HepG2 (cell line): Measurements from ENCODE around the gene SPATC1L. TPM values are rescaled to one million over a fixed set of nuclear protein-coding genes. Genes with fewer than 3 reads are reported as not detected.

ENCODE experiments used
- ATAC-seq: fragments of 200-7000 bp; cut with Tn5 transposase; 3 replicates; pipeline ENCODE4 v1.9.1; 2020; ENCODE audit warnings: mild to moderate bottlenecking, moderate library complexity
- BruUV-seq: library from RNA; stranded (reverse); fragments of 400-500 nt; replicated peaks from 2 replicates; lab custom pipeline; 2021; lab: Mats Ljungman, UMichigan
- CTCF ChIA-PET: fragments of 300-600 bp; formaldehyde crosslinking; extraction: SDS; loops from one replicate; lab custom pipeline; 2021; ENCODE audit warnings: low total read pairs, inconsistent platforms, low intra/inter-chr PET ratio; lab: Yijun Ruan, JAX
- POLR2A ChIA-PET: fragments of 350-600 bp; sonication (Branson Sonifier 250); formaldehyde crosslinking; loops from one replicate; lab custom pipeline; 2020; ENCODE audit warnings: antibody characterized with exemption, inconsistent platforms; lab: Yijun Ruan, JAX
- DNase-seq: peaks from one replicate; pipeline ENCODE4 v3.0.0-alpha.2; 2015; ENCODE audit warnings: low spot score
- FAIRE-seq: peaks from 3 replicates; lab custom pipeline; 2011; peaks lifted over from hg19 to GRCh38; lab: Jason Lieb, UNC
- H2AFZ ChIP-seq: one replicate; pipeline ENCODE4 v1.6.1; 2011; ENCODE audit warnings: low read length, inconsistent platforms
- H3K27ac ChIP-seq: fragments of 300-600 bp; 3 replicates; pipeline ENCODE4 v1.8.0; 2011; ENCODE audit warnings: mixed run types, mild to moderate bottlenecking, mixed read lengths, low read length, inconsistent platforms; ENCODE audit not compliant: insufficient read depth; ENCODE audit errors: extremely low read length
- H3K27me3 ChIP-seq, 2 experiments: fragments of 200-600 bp in 1 of 2; 2 replicates in 1 of 2; 3 replicates in 1 of 2; pipeline versions ENCODE4 v1.6.0 to v1.8.0; 2011; ENCODE audit warnings: low read length in 2 of 2, mild to moderate bottlenecking in 2 of 2, moderate library complexity in 2 of 2, inconsistent platforms in 1 of 2; ENCODE audit not compliant: insufficient read depth in 2 of 2, control insufficient read depth in 1 of 2
- H3K36me3 ChIP-seq, 2 experiments: fragments of 200-600 bp in 1 of 2; replicated peaks in 1 of 2; 2 replicates in 1 of 2; 3 replicates in 1 of 2; pipeline versions ENCODE4 v1.5.1 to v1.8.0; 2011; ENCODE audit warnings: low read length in 2 of 2, inconsistent platforms in 1 of 2; ENCODE audit not compliant: insufficient read depth in 2 of 2, control insufficient read depth in 1 of 2
- H3K4me1 ChIP-seq: 2 replicates; pipeline ENCODE4 v1.5.1; 2012; ENCODE audit warnings: low read length, inconsistent platforms; ENCODE audit not compliant: insufficient read depth
- H3K4me2 ChIP-seq: 2 replicates; pipeline ENCODE4 v1.6.0; 2011; ENCODE audit warnings: low read depth, low read length, inconsistent platforms
- H3K4me3 ChIP-seq, 3 experiments: fragments of 200-600 bp in 1 of 3; sonication (generic), shearing (Covaris generic) in 1 of 3; replicated peaks in 1 of 3; 2 replicates each; pipeline ENCODE4 v1.5.1; 2011 to 2016; ENCODE audit warnings: low read length in 3 of 3, inconsistent platforms in 2 of 3, low read depth in 2 of 3, mild to moderate bottlenecking in 2 of 3, control low read depth in 1 of 3, mixed read lengths in 1 of 3; ENCODE audit not compliant: insufficient read depth in 1 of 3
- H3K79me2 ChIP-seq: one replicate; pipeline ENCODE4 v1.6.1; 2011; ENCODE audit warnings: low read length, inconsistent platforms; ENCODE audit not compliant: insufficient read depth
- H3K9ac ChIP-seq: 2 replicates; pipeline ENCODE4 v1.6.0; 2011; ENCODE audit warnings: mild to moderate bottlenecking, low read depth, low read length, inconsistent platforms; ENCODE audit not compliant: insufficient read depth
- H3K9me3 ChIP-seq: 2 replicates; pipeline ENCODE4 v1.5.1; 2012; ENCODE audit warnings: mild to moderate bottlenecking, low read length
- H4K20me1 ChIP-seq: 2 replicates; pipeline ENCODE4 v1.6.0; 2011; ENCODE audit warnings: inconsistent platforms, mild to moderate bottlenecking, low read length, moderate library complexity; ENCODE audit not compliant: insufficient read depth
- AGO2 ChIP-seq: fragments of 200-400 bp; formaldehyde crosslinking; optimal IDR thresholded peaks from 2 replicates; pipeline ENCODE3; 2017; ENCODE audit warnings: mild to moderate bottlenecking, low read depth, low read length, moderate library complexity
- CHCHD3 ChIP-seq: sonication (generic); formaldehyde crosslinking; IDR thresholded peaks from 2 replicates; pipeline ENCODE4 v1.8.0; 2022; ENCODE audit warnings: mild to moderate bottlenecking, missing genetic modification reagents, moderate library complexity
- KLF16 ChIP-seq, 2 experiments: sonication (generic) in 1 of 2; formaldehyde crosslinking in 1 of 2; IDR thresholded peaks; 2 replicates each; pipeline versions ENCODE4 v1.6.1 to v1.8.0; 2016 to 2023; ENCODE audit warnings: missing genetic modification reagents in 2 of 2, missing compliant biosample characterization in 1 of 2
- ZNF335 ChIP-seq: sonication (generic); formaldehyde crosslinking; IDR thresholded peaks from 2 replicates; pipeline ENCODE4 v1.4.0; 2020; ENCODE audit warnings: missing genetic modification reagents
- ZNF337 ChIP-seq: sonication (generic); formaldehyde crosslinking; IDR thresholded peaks from 2 replicates; pipeline ENCODE4 v1.5.1; 2020; ENCODE audit warnings: missing genetic modification reagents, low read depth, mild to moderate bottlenecking, borderline replicate concordance
- ZNF557 ChIP-seq: sonication (generic); formaldehyde crosslinking; IDR thresholded peaks from 2 replicates; pipeline ENCODE4 v1.4.0; 2020; ENCODE audit warnings: missing genetic modification reagents
- WGBS: methylation state at CpG from one replicate; pipeline ENCODE4 v1.1.6; 2017; ENCODE audit warnings: low lambda C conversion rate; 5-methylcytosine and 5-hydroxymethylcytosine counted together
- in situ Hi-C: cut with HindIII; loops from 2 replicates; pipeline ENCODE4 v1.10.0; 2017; ENCODE audit warnings: low pct_unique_long_range_greater_than_20kb; ENCODE audit not compliant: extremely low pct_ligation_motif_present
- intact Hi-C: fragments of 100-400 bp; cut with micrococcal nuclease; formaldehyde crosslinking; loops from one replicate; pipeline ENCODE4 v1.10.0; 2022; ENCODE audit not compliant: unreplicated experiment
- polyA plus RNA-seq, 8 experiments: library from polyadenylated mRNA; depleted of rRNA in 3 of 8; stranded (reverse) in 7 of 8; unstranded in 1 of 8; fragments of >200 nt; fragmentation: Illumina TruSeq in 4 of 8; extraction: Trizol in 4 of 8; gene quantifications; 2 replicates each; pipeline versions ENCODE4 v1.2.1 to v1.2.3, GENCODE V29; 2011 to 2016; ENCODE audit warnings: low read depth in 4 of 8, missing spikeins in 1 of 8, mixed read lengths in 1 of 8; ENCODE audit not compliant: insufficient read depth in 1 of 8
- total RNA-seq, 5 experiments: library from RNA; depleted of rRNA; stranded (reverse); fragments of >200 nt; fragmentation: Illumina TruSeq; extraction: Trizol; gene quantifications; 2 replicates each; pipeline ENCODE4 v1.2.3, GENCODE V29; 2016; ENCODE audit warnings: low read depth in 1 of 5
- TF ChIP-seq, protein P1 (sequence below): sonication (generic); formaldehyde crosslinking; IDR thresholded peaks from 2 replicates; pipeline ENCODE4 v1.8.1; 2023; ENCODE audit warnings: mild to moderate bottlenecking, missing genetic modification reagents
- TF ChIP-seq, protein P2 (sequence below): sonication (generic); formaldehyde crosslinking; IDR thresholded peaks from 2 replicates; pipeline ENCODE4 v1.8.0; 2023; ENCODE audit warnings: mild to moderate bottlenecking, missing genetic modification reagents

The SPATC1L gene
- total and polyA plus RNA-seq, 2 of the 13 experiments (the other 11 are each of a cell fraction or from before 2014, with no cell fraction given): 1.4 to 3.3 TPM

DNA sequence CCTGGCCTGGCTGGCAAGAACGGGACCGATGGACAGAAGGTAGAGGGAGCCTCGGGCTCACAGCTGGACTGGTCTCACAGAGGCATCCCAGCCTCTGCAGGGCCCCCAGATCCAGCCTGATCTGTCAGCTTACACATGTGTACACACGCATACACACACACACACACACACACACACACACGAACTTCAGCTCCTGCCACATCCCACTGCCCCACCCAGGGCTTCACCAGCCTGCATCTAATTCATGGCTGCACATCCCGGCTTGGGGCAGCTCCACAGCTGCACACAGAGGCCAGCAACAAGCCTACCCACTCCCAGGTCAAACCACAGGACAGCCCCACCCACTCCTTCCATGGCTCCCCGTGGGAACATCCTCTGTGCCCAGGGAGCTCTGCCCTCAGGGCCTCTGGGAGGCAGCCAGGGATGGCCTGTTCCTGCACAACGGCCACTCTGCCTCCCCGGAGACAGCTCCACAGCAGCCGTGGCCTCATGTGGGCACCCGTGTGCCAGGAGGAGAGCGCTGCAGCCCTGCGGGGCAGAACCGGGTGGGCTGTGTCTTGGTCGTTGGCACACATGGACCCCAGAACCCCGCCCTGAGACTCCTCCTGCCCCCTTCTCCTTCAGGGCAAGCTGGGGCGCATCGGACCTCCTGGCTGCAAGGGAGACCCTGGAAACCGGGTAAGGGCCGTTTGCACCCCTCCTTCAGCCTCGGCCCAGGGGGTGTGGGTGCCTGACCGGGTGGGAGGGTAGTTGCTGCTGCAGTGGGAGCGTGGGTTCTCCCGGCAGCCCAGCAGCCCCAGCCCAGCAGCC is 67.3 kb downstream of the SPATC1L start:
- ATAC-seq (no peak; the same call in 2 of the 3 replicates), DNase-seq (no peak), FAIRE-seq (no peak)
- 0% methylated on average over 3 of the region's 24 CpGs for WGBS
- TF ChIP-seq, protein P1, sequence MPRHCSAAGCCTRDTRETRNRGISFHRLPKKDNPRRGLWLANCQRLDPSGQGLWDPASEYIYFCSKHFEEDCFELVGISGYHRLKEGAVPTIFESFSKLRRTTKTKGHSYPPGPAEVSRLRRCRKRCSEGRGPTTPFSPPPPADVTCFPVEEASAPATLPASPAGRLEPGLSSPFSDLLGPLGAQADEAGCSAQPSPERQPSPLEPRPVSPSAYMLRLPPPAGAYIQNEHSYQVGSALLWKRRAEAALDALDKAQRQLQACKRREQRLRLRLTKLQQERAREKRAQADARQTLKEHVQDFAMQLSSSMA (CRISPR knock-in tag): no peak
- TF ChIP-seq CHCHD3 (CRISPR knock-in tag): no peak
- TF ChIP-seq, protein P2, sequence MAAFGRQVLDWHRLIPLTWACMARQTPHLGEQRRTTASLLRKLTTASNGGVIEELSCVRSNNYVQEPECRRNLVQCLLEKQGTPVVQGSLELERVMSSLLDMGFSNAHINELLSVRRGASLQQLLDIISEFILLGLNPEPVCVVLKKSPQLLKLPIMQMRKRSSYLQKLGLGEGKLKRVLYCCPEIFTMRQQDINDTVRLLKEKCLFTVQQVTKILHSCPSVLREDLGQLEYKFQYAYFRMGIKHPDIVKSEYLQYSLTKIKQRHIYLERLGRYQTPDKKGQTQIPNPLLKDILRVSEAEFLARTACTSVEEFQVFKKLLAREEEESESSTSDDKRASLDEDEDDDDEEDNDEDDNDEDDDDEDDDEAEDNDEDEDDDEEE (CRISPR knock-in tag): no peak
- H2AFZ ChIP-seq: no peak overlapping the region
- CTCF ChIA-PET: no interaction called here
- in situ Hi-C loops: no loop called here
- intact Hi-C loops: no loop called here
- no peaks in the 10 kb centered on the region for H4K20me1 ChIP-seq
- peaks cover 4 to 33% of the 10 kb centered on the region in 2 experiments; a peak in 3 of 5 replicates for H3K27me3 ChIP-seq
- no peaks in the 10 kb centered on the region for H3K79me2 ChIP-seq
- no peak overlapping the region for H3K27ac ChIP-seq
- H3K9ac ChIP-seq: no peak overlapping the region
- peaks cover 5% of the 10 kb centered on the region; the same call in 1 of the 2 replicates for H3K9me3 ChIP-seq
- H3K4me3 ChIP-seq: no peak overlapping the region
- no peak overlapping the region for H3K4me2 ChIP-seq
- POLR2A ChIA-PET: no interaction called here
- BruUV-seq: no TSS peak
- H3K36me3 ChIP-seq: no peaks in the 10 kb centered on the region
- no peaks in the 10 kb centered on the region for H3K4me1 ChIP-seq

DNA sequence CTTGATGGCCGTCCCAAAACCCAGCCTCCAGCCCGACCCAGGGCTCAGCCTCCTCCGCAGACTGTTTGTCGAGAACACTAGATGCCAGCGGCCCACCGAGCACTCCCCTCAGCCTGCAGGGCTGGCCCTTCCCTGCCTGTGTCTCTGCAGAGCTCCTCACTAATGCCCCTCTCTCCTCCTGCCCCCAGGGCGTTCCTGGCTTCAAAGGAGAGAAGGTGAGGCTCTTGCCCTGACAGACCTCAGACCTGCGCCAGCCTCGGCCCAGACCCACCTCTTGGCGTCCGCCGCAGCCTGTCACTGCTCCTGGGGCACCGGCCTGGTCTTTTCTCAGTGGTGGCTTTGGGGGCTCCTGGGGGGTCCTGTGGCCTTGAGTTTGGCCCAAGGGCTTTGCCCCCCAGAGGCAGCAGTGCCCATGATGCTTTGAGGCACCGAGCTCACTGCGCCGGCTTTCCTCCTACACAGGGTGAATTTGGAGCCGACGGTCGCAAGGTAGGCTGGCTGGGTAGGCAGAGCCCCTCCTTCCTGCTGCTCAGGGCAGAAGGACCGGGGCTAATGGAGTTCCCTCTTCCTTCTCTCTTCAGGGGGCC is 68.0 kb downstream of the SPATC1L start:
- in situ Hi-C loops (no loop called here), intact Hi-C loops (no loop called here)
- BruUV-seq: no TSS peak
- FAIRE-seq (no peak), DNase-seq (no peak), ATAC-seq (no peak)
- Histone ChIP-seq H3K36me3 (no peaks in the 10 kb centered on the region), H3K79me2 (no peaks in the 10 kb centered on the region), H3K4me2 (no peak overlapping the region), H3K27ac (no peak overlapping the region), H3K4me3 (no peak overlapping the region), H3K27me3 (peaks cover 4 to 29% of the 10 kb centered on the region in 2 experiments; a peak in 3 of 5 replicates), H2AFZ (no peak overlapping the region), H3K9ac (no peak overlapping the region), H3K9me3 (peaks cover 5% of the 10 kb centered on the region; the same call in 1 of the 2 replicates), H3K4me1 (no peaks in the 10 kb centered on the region), H4K20me1 (no peaks in the 10 kb centered on the region)
- POLR2A ChIA-PET: no interaction called here
- CTCF ChIA-PET: no interaction called here
- 63% methylated on average over 10 of the region's 20 CpGs for WGBS
- TF ChIP-seq ZNF557 (no peak), ZNF335 (no peak), KLF16 (CRISPR knock-in tag; IDR thresholded peaks at IDR 0.05) (no peak), ZNF337 (no peak), AGO2 (no peak)
